CD14-positive monocyte (primary cell): ENCODE data around the gene HEY2. TPM values are rescaled to one million over a fixed set of nuclear protein-coding genes. Genes with fewer than 3 reads are reported as not detected.
A peak's percentile ranks its signal among the peaks of the same experiment; 100 is the strongest.

Experiments
- DNase-seq, 3 donors: peaks; one replicate each; pipeline ENCODE4 v3.0.0-alpha.2; 2011 to 2022
- H2AFZ ChIP-seq: 2 replicates; pipeline ENCODE4 v1.6.0; 2012; ENCODE audit warnings: mild to moderate bottlenecking, low read depth, low read length, inconsistent platforms; ENCODE audit not compliant: insufficient read depth, poor library complexity, severe bottlenecking
- H3K27ac ChIP-seq, 2 donors: 1 replicate in 1 of 2; 2 replicates in 1 of 2; pipeline ENCODE4 v1.5.1; 2012 to 2013; ENCODE audit warnings: low read length in 2 of 2, control low read depth in 1 of 2, inconsistent platforms in 1 of 2, low read depth in 1 of 2, mild to moderate bottlenecking in 1 of 2
- H3K27me3 ChIP-seq, 2 donors: one replicate each; pipeline versions ENCODE4 v1.6.0 to v1.6.1; 2011 to 2013; ENCODE audit warnings: low read length in 2 of 2; ENCODE audit not compliant: control insufficient read depth in 2 of 2, insufficient read depth in 2 of 2
- H3K36me3 ChIP-seq, 2 donors: replicated peaks in 1 of 2; 1 replicate in 1 of 2; 2 replicates in 1 of 2; pipeline versions ENCODE4 v1.5.1 to v1.6.1; 2012 to 2013; ENCODE audit warnings: low read length in 2 of 2, control low read depth in 1 of 2, inconsistent platforms in 1 of 2, mild to moderate bottlenecking in 1 of 2; ENCODE audit not compliant: insufficient read depth in 2 of 2, control insufficient read depth in 1 of 2
- H3K4me1 ChIP-seq, 2 donors: 1 replicate in 1 of 2; 2 replicates in 1 of 2; pipeline versions ENCODE4 v1.5.1 to v1.6.1; 2012 to 2013; ENCODE audit warnings: low read length in 2 of 2, control low read depth in 1 of 2, inconsistent platforms in 1 of 2, mild to moderate bottlenecking in 1 of 2, moderate library complexity in 1 of 2; ENCODE audit not compliant: insufficient read depth in 2 of 2, control insufficient read depth in 1 of 2
- H3K4me2 ChIP-seq: replicated peaks from 2 replicates; pipeline ENCODE3; 2012; ENCODE audit warnings: low read length, moderate library complexity, mild to moderate bottlenecking; ENCODE audit not compliant: poor library complexity, severe bottlenecking; ENCODE audit errors: extremely low read depth
- H3K4me3 ChIP-seq, 3 experiments: fragments of 200-600 bp in 1 of 3; sonication (generic) in 1 of 3; replicated peaks in 1 of 3; 1 replicate in 2 of 3; 2 replicates in 1 of 3; pipeline ENCODE4 v1.5.1; 2011 to 2013; ENCODE audit warnings: low read length in 3 of 3, mild to moderate bottlenecking in 3 of 3, control low read depth in 2 of 3, low read depth in 2 of 3, inconsistent platforms in 1 of 3, moderate library complexity in 1 of 3
- H3K79me2 ChIP-seq: 2 replicates; pipeline ENCODE4 v1.6.0; 2012; ENCODE audit warnings: mild to moderate bottlenecking, control low read depth, inconsistent platforms, low read length, moderate library complexity; ENCODE audit not compliant: insufficient read depth
- H3K9ac ChIP-seq: 2 replicates; pipeline ENCODE4 v1.6.0; 2017; ENCODE audit warnings: low read length, mild to moderate bottlenecking; ENCODE audit not compliant: insufficient read depth, poor library complexity, severe bottlenecking
- H3K9me3 ChIP-seq, 2 donors: replicated peaks in 1 of 2; 1 replicate in 1 of 2; 2 replicates in 1 of 2; pipeline versions ENCODE4 v1.5.1 to v1.6.1; 2012 to 2013; ENCODE audit warnings: low read length in 2 of 2, control low read depth in 1 of 2; ENCODE audit not compliant: control insufficient read depth in 1 of 2, insufficient read depth in 1 of 2
- H4K20me1 ChIP-seq: 2 replicates; pipeline ENCODE4 v1.6.0; 2012; ENCODE audit warnings: mild to moderate bottlenecking, low read length, control low read depth, moderate library complexity; ENCODE audit not compliant: insufficient read depth
- H3K27ac Mint-ChIP-seq, 7 donors: one replicate each; pipeline ENCODE4 v1.8.0; 2020; ENCODE audit warnings: mild to moderate bottlenecking in 7 of 7, mixed read lengths in 7 of 7, moderate library complexity in 6 of 7, inconsistent platforms in 2 of 7
- H3K27me3 Mint-ChIP-seq, 3 donors: one replicate each; pipeline ENCODE4 v1.8.0; 2021 to 2022; ENCODE audit warnings: low read depth in 3 of 3, mild to moderate bottlenecking in 3 of 3, mixed read lengths in 3 of 3, moderate library complexity in 3 of 3, inconsistent platforms in 1 of 3
- H3K36me3 Mint-ChIP-seq, 2 donors: one replicate each; pipeline ENCODE4 v1.8.0; 2020; ENCODE audit warnings: mixed read lengths in 2 of 2, inconsistent platforms in 1 of 2, mild to moderate bottlenecking in 1 of 2
- H3K4me1 Mint-ChIP-seq: one replicate; pipeline ENCODE4 v1.8.0; 2020; ENCODE audit warnings: mild to moderate bottlenecking, mixed read lengths
- H3K4me3 Mint-ChIP-seq, 2 donors: one replicate each; pipeline ENCODE4 v1.8.0; 2020; ENCODE audit warnings: mild to moderate bottlenecking in 2 of 2, mixed read lengths in 2 of 2, moderate library complexity in 1 of 2
- H3K9me3 Mint-ChIP-seq, 7 donors: one replicate each; pipeline ENCODE4 v1.8.0; 2020 to 2022; ENCODE audit warnings: mixed read lengths in 7 of 7, mild to moderate bottlenecking in 6 of 7, moderate library complexity in 6 of 7, inconsistent platforms in 2 of 7
- CTCF ChIP-seq: fragments of 200-600 bp; IDR thresholded peaks from one replicate; pipeline ENCODE4 v1.8.0; 2022; ENCODE audit warnings: antibody characterized with exemption, mild to moderate bottlenecking
- WGBS: methylation state at CpG from one replicate; pipeline ENCODE4 v1.1.5; 2013; ENCODE audit warnings: missing lambda C conversion rate; ENCODE audit not compliant: insufficient coverage; 5-methylcytosine and 5-hydroxymethylcytosine counted together
- intact Hi-C, 2 donors: fragments of 100-400 bp; cut with micrococcal nuclease; formaldehyde crosslinking; loops; one replicate each; pipeline versions ENCODE4 v1.15.0 to v1.15.1; 2023
- polyA plus RNA-seq, 3 donors: library from polyadenylated mRNA; depleted of rRNA in 1 of 3; unstranded in 2 of 3; stranded (reverse) in 1 of 3; fragments of 300-500 nt in 2 of 3; fragments of >200 nt in 1 of 3; fragmentation: Illumina TruSeq in 2 of 3; gene quantifications; 1 replicate in 2 of 3; 2 replicates in 1 of 3; pipeline ENCODE4 v1.2.3, GENCODE V29; 2012 to 2021

The HEY2 gene
- polyA plus RNA-seq, 3 donors, result not detected

GRCh38 chr6:125792172-125792571, 42.7 kb downstream of the HEY2 start:
- Mint-ChIP-seq H3K4me1 (peaks cover 47% of the 10 kb centered on the region), H3K36me3 (peaks cover 0 to 3% of the 10 kb centered on the region in 2 donors), H3K4me3 (no peak overlapping the region), H3K9me3 (no peaks in the 10 kb centered on the region), H3K27ac (peak overlapping the region in 1 of 7 donors; percentile 30), H3K27me3 (no peaks in the 10 kb centered on the region)
- Histone ChIP-seq H3K9ac (no peak overlapping the region), H3K27ac (no peak overlapping the region), H3K4me3 (peak overlapping the region in 1 of 3 experiments; percentile 95), H4K20me1 (no peaks in the 10 kb centered on the region), H3K4me1 (peaks cover 24 to 38% of the 10 kb centered on the region in 2 donors), H2AFZ (no peak overlapping the region), H3K36me3 (no peaks in the 10 kb centered on the region), H3K4me2 (peak overlapping the region; percentile 99), H3K79me2 (peaks cover 63% of the 10 kb centered on the region), H3K9me3 (no peaks in the 10 kb centered on the region), H3K27me3 (no peaks in the 10 kb centered on the region)
- DNase-seq, result no peak
- no CpG with 5 or more reads among the region's 3 CpGs for WGBS
- intact Hi-C loops, result loop anchor here in 1 of 2 donors (10.0 kb wide), 1 partner anchor 53 kb away; no protein-coding TSS in a partner anchor
- TF ChIP-seq CTCF, result no peak

- Histone ChIP-seq H3K9ac (no peak overlapping the region), H3K27ac (no peak overlapping the region), H3K9me3 (no peaks in the 10 kb centered on the region), H3K27me3 (no peaks in the 10 kb centered on the region), H3K4me2 (peak overlapping the region; percentile 99), H3K79me2 (peaks cover 68% of the 10 kb centered on the region), H3K4me1 (peaks cover 28 to 42% of the 10 kb centered on the region in 2 donors), H2AFZ (no peak overlapping the region), H4K20me1 (no peaks in the 10 kb centered on the region), H3K4me3 (no peak overlapping the region), H3K36me3 (no peaks in the 10 kb centered on the region)
- peaks cover 50% of the 10 kb centered on the region for H3K4me1 Mint-ChIP-seq
- H3K9me3 Mint-ChIP-seq, result no peaks in the 10 kb centered on the region
- no peak for DNase-seq
- no peaks in the 10 kb centered on the region for H3K27me3 Mint-ChIP-seq
- H3K36me3 Mint-ChIP-seq, result peaks cover 0 to 3% of the 10 kb centered on the region in 2 donors
- intact Hi-C loops, result loop anchor here in 1 of 2 donors (10.0 kb wide), 1 partner anchor 52 kb away; no protein-coding TSS in a partner anchor
- H3K27ac Mint-ChIP-seq, result peak overlapping the region in 1 of 7 donors; percentile 30
- no peak overlapping the region for H3K4me3 Mint-ChIP-seq
- no peak for TF ChIP-seq CTCF
Observed at GRCh38 chr6:125792680-125793079, 43.2 kb downstream of the HEY2 start.
